Muscle layer of colon (tissue), 2 donors: Measurements from ENCODE around the gene ISYNA1.
A peak's percentile ranks its signal among the peaks of the same experiment; 100 is the strongest.

ENCODE experiments used
- H3K27ac ChIP-seq: one replicate; pipeline ENCODE4 v1.7.0; 2013; ENCODE audit warnings: low read depth, mild to moderate bottlenecking, low read length, moderate library complexity
- H3K27me3 ChIP-seq, 2 donors: one replicate each; pipeline ENCODE4 v1.7.0; 2013; ENCODE audit warnings: low read length in 2 of 2, mild to moderate bottlenecking in 2 of 2; ENCODE audit not compliant: insufficient read depth in 2 of 2, control insufficient read depth in 1 of 2
- H3K36me3 ChIP-seq: one replicate; pipeline ENCODE4 v1.7.0; 2013; ENCODE audit warnings: mild to moderate bottlenecking, low read length; ENCODE audit not compliant: insufficient read depth
- H3K4me1 ChIP-seq: one replicate; pipeline ENCODE4 v1.7.0; 2013; ENCODE audit warnings: mild to moderate bottlenecking, low read length; ENCODE audit not compliant: insufficient read depth
- H3K4me3 ChIP-seq, 2 donors: one replicate each; pipeline ENCODE4 v1.7.0; 2013; ENCODE audit warnings: low read length in 2 of 2, low read depth in 1 of 2, mild to moderate bottlenecking in 1 of 2, moderate library complexity in 1 of 2
- H3K9ac ChIP-seq: one replicate; pipeline ENCODE4 v1.7.0; 2013; ENCODE audit warnings: low read length
- H3K9me3 ChIP-seq: one replicate; pipeline ENCODE4 v1.7.0; 2013; ENCODE audit warnings: mild to moderate bottlenecking, low read length
- donor health status: abdominal sarcoma.
- donor health status: Adenocarcinoma of cecum.

Gene ISYNA1

GRCh38 chr19:18440936-18441803 lies 3.2 kb upstream of the ISYNA1 start:
- Histone ChIP-seq H3K36me3 (peaks cover 25% of the 10 kb centered on the region), H3K4me1 (peaks cover 10% of the 10 kb centered on the region), H3K9ac (no peak overlapping the region), H3K4me3 (no peak overlapping the region), H3K27me3 (peaks cover 0 to 16% of the 10 kb centered on the region in 2 donors), H3K9me3 (no peaks in the 10 kb centered on the region), H3K27ac (no peak overlapping the region)

GRCh38 chr19:18440415-18440877 lies 2.5 kb upstream of the ISYNA1 start:
- Histone ChIP-seq H3K27ac (no peak overlapping the region), H3K4me3 (no peak overlapping the region), H3K4me1 (peaks cover 10% of the 10 kb centered on the region), H3K36me3 (peaks cover 17% of the 10 kb centered on the region), H3K9me3 (no peaks in the 10 kb centered on the region), H3K9ac (no peak overlapping the region), H3K27me3 (peaks cover 0 to 16% of the 10 kb centered on the region in 2 donors)

GRCh38 chr19:18439910-18440237 lies 1.9 kb upstream of the ISYNA1 start:
- H3K4me1 ChIP-seq: peaks cover 10% of the 10 kb centered on the region
- H3K36me3 ChIP-seq: peaks cover 14% of the 10 kb centered on the region
- H3K4me3 ChIP-seq: no peak overlapping the region
- no peak overlapping the region for H3K27ac ChIP-seq
- H3K27me3 ChIP-seq: peaks cover 0 to 16% of the 10 kb centered on the region in 2 donors
- H3K9me3 ChIP-seq: no peaks in the 10 kb centered on the region
- H3K9ac ChIP-seq: no peak overlapping the region

GRCh38 chr19:18439025-18439909 lies 1.3 kb upstream of the ISYNA1 start:
- Histone ChIP-seq H3K27ac (peak overlapping the region; percentile 34), H3K4me3 (no peak overlapping the region), H3K9ac (no peak overlapping the region), H3K36me3 (peaks cover 8% of the 10 kb centered on the region), H3K27me3 (peaks cover 0 to 17% of the 10 kb centered on the region in 2 donors), H3K4me1 (peaks cover 12% of the 10 kb centered on the region), H3K9me3 (no peaks in the 10 kb centered on the region)

- H3K9me3 ChIP-seq: no peaks in the 10 kb centered on the region
- peaks cover 16% of the 10 kb centered on the region for H3K4me1 ChIP-seq
- no peak overlapping the region for H3K9ac ChIP-seq
- no peak overlapping the region for H3K4me3 ChIP-seq
- H3K27me3 ChIP-seq: peaks cover 0 to 22% of the 10 kb centered on the region in 2 donors
- peak overlapping the region; percentile 34 for H3K27ac ChIP-seq
- H3K36me3 ChIP-seq: peaks cover 5% of the 10 kb centered on the region
Observed at GRCh38 chr19:18438331-18439024, 545 bp upstream of the ISYNA1 start.

GRCh38 chr19:18436671-18437490 lies 1.1 kb downstream of the ISYNA1 start:
- no peaks in the 10 kb centered on the region for H3K36me3 ChIP-seq
- H3K9me3 ChIP-seq: no peaks in the 10 kb centered on the region
- peaks cover 0 to 22% of the 10 kb centered on the region in 2 donors for H3K27me3 ChIP-seq
- H3K27ac ChIP-seq: no peak overlapping the region
- H3K9ac ChIP-seq: no peak overlapping the region
- peaks cover 16% of the 10 kb centered on the region for H3K4me1 ChIP-seq
- peak overlapping the region in 1 of 2 donors; percentile 23 for H3K4me3 ChIP-seq

GRCh38 chr19:18435842-18436670 lies 1.9 kb downstream of the ISYNA1 start:
- Histone ChIP-seq H3K9ac (no peak overlapping the region), H3K27me3 (peaks cover 0 to 22% of the 10 kb centered on the region in 2 donors), H3K4me1 (peaks cover 16% of the 10 kb centered on the region), H3K27ac (no peak overlapping the region), H3K9me3 (no peaks in the 10 kb centered on the region), H3K4me3 (no peak overlapping the region), H3K36me3 (no peaks in the 10 kb centered on the region)

GRCh38 chr19:18435178-18435841 lies 2.6 kb downstream of the ISYNA1 start:
- no peak overlapping the region for H3K9ac ChIP-seq
- no peak overlapping the region for H3K4me3 ChIP-seq
- peaks cover 0 to 22% of the 10 kb centered on the region in 2 donors for H3K27me3 ChIP-seq
- H3K9me3 ChIP-seq: no peaks in the 10 kb centered on the region
- H3K27ac ChIP-seq: no peak overlapping the region
- H3K36me3 ChIP-seq: no peaks in the 10 kb centered on the region
- H3K4me1 ChIP-seq: peaks cover 16% of the 10 kb centered on the region

GRCh38 chr19:18434411-18435175 lies 3.3 kb downstream of the ISYNA1 start:
- Histone ChIP-seq H3K9ac (no peak overlapping the region), H3K27me3 (peaks cover 0 to 22% of the 10 kb centered on the region in 2 donors), H3K36me3 (no peaks in the 10 kb centered on the region), H3K4me3 (no peak overlapping the region), H3K27ac (no peak overlapping the region), H3K9me3 (no peaks in the 10 kb centered on the region), H3K4me1 (peaks cover 16% of the 10 kb centered on the region)
